SK-N-SH treated with all-trans-retinoic acid at 6 μM for 48 hours (cell line): ENCODE data around the gene ACLY.
"Not testable (repeated sequence)": the region's sequence is repeated elsewhere in the genome, so short reads cannot be mapped to it uniquely, and the experiment has no call there.

Experiments
- ARNTL ChIP-seq: fragments of 450-650 bp; formaldehyde crosslinking; IDR thresholded peaks from 2 replicates; pipeline ENCODE4 v1.5.0; 2020; ENCODE audit warnings: low read depth, mild to moderate bottlenecking, moderate library complexity, borderline replicate concordance
- BACH2 ChIP-seq: fragments of 250-450 bp; sonication (Bioruptor Pico); IDR thresholded peaks from 2 replicates; pipeline ENCODE4 v1.9.0; 2021; ENCODE audit warnings: mild to moderate bottlenecking, borderline replicate concordance
- CREB5 ChIP-seq: fragments of 250-450 bp; sonication (Bioruptor Pico); IDR thresholded peaks from 2 replicates; pipeline ENCODE4 v1.5.1; 2020; ENCODE audit warnings: low read depth, mild to moderate bottlenecking, moderate library complexity
- GLIS3 ChIP-seq: fragments of 250-450 bp; sonication (Bioruptor Pico); IDR thresholded peaks from 2 replicates; pipeline ENCODE4 v1.5.0; 2020; ENCODE audit warnings: mild to moderate bottlenecking, moderate library complexity
- ISL1 ChIP-seq: fragments of 250-450 bp; sonication (Bioruptor Pico); IDR thresholded peaks from 2 replicates; pipeline ENCODE4 v2.1.2; 2022; ENCODE audit warnings: mild to moderate bottlenecking, moderate library complexity
- PATZ1 ChIP-seq: fragments of 250-450 bp; sonication (Bioruptor Pico); IDR thresholded peaks from 2 replicates; pipeline ENCODE4 v1.8.0; 2020; ENCODE audit warnings: mild to moderate bottlenecking, moderate library complexity, borderline replicate concordance
- SNAI2 ChIP-seq: fragments of 250-450 bp; sonication (Bioruptor Pico); IDR thresholded peaks from 2 replicates; pipeline ENCODE4 v1.5.0; 2020; ENCODE audit warnings: mild to moderate bottlenecking, moderate library complexity
- TCF4 ChIP-seq: fragments of 250-450 bp; sonication (Bioruptor Pico); IDR thresholded peaks from 2 replicates; pipeline ENCODE4 v1.8.0; 2021; ENCODE audit warnings: mild to moderate bottlenecking, moderate library complexity, borderline replicate concordance
- TOX ChIP-seq: fragments of 250-450 bp; sonication (Bioruptor Pico); IDR thresholded peaks from 2 replicates; pipeline ENCODE4 v1.8.0; 2021; ENCODE audit warnings: mild to moderate bottlenecking, moderate library complexity, borderline replicate concordance
- ZC3H10 ChIP-seq: fragments of 250-450 bp; sonication (Bioruptor Pico); IDR thresholded peaks from 2 replicates; pipeline ENCODE4 v1.5.1; 2021; ENCODE audit warnings: mild to moderate bottlenecking, moderate library complexity
- ZNF70 ChIP-seq: fragments of 450-650 bp; formaldehyde crosslinking; IDR thresholded peaks from 2 replicates; pipeline ENCODE4 v1.5.0; 2020; ENCODE audit warnings: mild to moderate bottlenecking, moderate library complexity

- TF ChIP-seq GLIS3 (CRISPR knock-in tag); CREB5 (CRISPR knock-in tag); ZNF70 (CRISPR knock-in tag); TOX (CRISPR knock-in tag); SNAI2 (CRISPR knock-in tag); BACH2 (CRISPR knock-in tag); ARNTL (CRISPR knock-in tag); TCF4; ZC3H10 (CRISPR knock-in tag); ISL1 (CRISPR knock-in tag); PATZ1 (CRISPR knock-in tag): not testable (repeated sequence)
Observed at GRCh38 chr17:41874293-41874670, 44.5 kb downstream of the ACLY start.
